HCT116 (cell line): ENCODE results near the gene HOXC11.

ENCODE experiments used
- CEBPB ChIP-seq: IDR thresholded peaks from 2 replicates; pipeline ENCODE4 v1.6.1; 2012; ENCODE audit warnings: low read depth
- CTCF ChIP-seq, 3 experiments: fragments of 200-600 bp in 1 of 3; sonication (generic) in 1 of 3; IDR thresholded peaks in 2 of 3; conservative IDR thresholded peaks in 1 of 3; 2 replicates each; pipeline ENCODE4 v1.5.1; 2012 to 2017; ENCODE audit warnings: low read depth in 2 of 3, low read length in 2 of 3, antibody characterized with exemption in 1 of 3, borderline replicate concordance in 1 of 3, control low read depth in 1 of 3, mild to moderate bottlenecking in 1 of 3, mixed read lengths in 1 of 3, mixed run types in 1 of 3, moderate library complexity in 1 of 3; ENCODE audit not compliant: insufficient read depth in 1 of 3
- POLR2A ChIP-seq: IDR thresholded peaks from 2 replicates; pipeline ENCODE4 v1.7.0; 2011; ENCODE audit warnings: borderline replicate concordance; ENCODE audit not compliant: insufficient read depth, insufficient read length; ENCODE audit errors: extremely low read depth
- ZBTB33 ChIP-seq: IDR thresholded peaks from 2 replicates; pipeline ENCODE4 v1.6.1; 2011; ENCODE audit warnings: mild to moderate bottlenecking, low read length, moderate library complexity; ENCODE audit not compliant: insufficient replicate concordance; ENCODE audit errors: extremely low read depth

- TF ChIP-seq POLR2A (no peak), CTCF (IDR thresholded peaks at IDR 0.05 in 2 of 3, conservative IDR thresholded peaks at IDR 0.05 in 1 of 3; ENCODE audit: borderline replicate concordance in 1 of 3, insufficient read depth in 1 of 3, low read depth in 2 of 3, low read length in 2 of 3) (no peak), CEBPB (no peak), ZBTB33 (no peak)
Observed at GRCh38 chr12:54010053-54010971, 37.4 kb downstream of the HOXC11 start.
